IPS DF 4.7 (cell line): ENCODE results near the gene CCDC85B.

Experiments used
- DNase-seq: peaks from one replicate; pipeline ENCODE4 v3.0.0-alpha.2; 2013; ENCODE audit warnings: low spot score; ENCODE audit errors: extremely low read depth

The CCDC85B gene

DNA sequence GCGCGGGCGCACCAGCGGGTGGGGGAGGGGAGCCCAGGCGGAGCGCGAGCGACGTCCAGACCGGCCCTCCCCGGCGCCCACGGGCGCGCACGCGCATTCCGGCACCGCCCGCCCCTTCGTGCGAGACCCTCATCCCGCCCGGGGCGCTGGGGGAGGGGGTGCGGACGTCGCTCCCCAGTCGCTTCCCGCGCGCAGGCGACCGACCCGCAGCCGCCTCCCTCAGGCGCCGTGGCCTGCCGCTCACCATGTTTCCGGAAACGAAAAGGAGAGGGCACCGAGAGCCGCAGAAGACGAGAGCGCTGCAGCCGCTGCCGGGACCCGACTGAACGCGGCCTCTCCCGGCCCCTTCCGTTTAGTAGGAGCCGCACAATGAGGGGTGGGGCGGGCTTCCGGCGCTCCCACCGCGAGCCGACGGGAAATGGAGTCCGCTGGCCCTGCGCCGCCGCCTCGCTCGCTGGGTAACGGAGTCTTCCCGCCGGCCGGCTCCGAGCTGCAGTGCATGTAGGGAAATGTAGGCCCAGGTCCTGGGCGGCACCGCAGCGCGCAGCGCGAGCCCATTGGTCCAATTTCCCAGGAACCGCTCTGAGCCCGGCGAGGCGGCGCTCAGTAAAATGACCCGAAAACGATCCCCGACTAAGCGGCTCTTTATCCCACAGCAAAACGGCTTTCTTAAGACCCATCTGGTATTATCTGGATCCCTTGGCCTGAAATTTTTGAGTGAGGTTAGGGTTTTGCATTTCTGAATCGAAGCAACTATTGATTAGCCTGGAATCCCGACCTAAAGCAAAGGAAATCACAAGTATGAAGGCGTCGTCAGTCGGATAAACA lies 32.4 kb upstream of the CCDC85B start, which contains the start of gene CFL1:
TSS of gene CFL1 (minus strand) at position 328 of the 828 bp plus-strand sequence. CDS start at position 247, 81 bp downstream.
- no peak for DNase-seq

DNA sequence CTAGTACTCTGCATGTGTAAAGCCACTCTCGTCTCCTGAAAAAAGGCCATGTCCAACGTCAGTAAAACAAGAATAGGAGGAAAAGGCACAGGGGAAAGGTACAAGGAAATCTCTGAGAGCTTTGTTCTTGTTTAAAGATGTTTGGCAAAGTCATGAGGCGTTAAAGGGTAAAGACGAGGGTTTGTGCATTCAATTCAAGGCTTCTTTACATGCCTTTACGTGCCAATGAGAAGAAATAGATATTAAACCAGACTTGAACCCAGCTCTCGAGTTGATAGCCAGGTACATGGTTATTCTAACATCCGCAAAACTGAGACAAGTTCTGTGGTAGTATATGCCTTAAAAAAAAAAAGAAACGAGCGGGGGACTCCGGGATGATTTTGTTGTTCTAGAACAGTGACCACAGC lies 31.8 kb upstream of the CCDC85B start:
- DNase-seq = no peak

DNA sequence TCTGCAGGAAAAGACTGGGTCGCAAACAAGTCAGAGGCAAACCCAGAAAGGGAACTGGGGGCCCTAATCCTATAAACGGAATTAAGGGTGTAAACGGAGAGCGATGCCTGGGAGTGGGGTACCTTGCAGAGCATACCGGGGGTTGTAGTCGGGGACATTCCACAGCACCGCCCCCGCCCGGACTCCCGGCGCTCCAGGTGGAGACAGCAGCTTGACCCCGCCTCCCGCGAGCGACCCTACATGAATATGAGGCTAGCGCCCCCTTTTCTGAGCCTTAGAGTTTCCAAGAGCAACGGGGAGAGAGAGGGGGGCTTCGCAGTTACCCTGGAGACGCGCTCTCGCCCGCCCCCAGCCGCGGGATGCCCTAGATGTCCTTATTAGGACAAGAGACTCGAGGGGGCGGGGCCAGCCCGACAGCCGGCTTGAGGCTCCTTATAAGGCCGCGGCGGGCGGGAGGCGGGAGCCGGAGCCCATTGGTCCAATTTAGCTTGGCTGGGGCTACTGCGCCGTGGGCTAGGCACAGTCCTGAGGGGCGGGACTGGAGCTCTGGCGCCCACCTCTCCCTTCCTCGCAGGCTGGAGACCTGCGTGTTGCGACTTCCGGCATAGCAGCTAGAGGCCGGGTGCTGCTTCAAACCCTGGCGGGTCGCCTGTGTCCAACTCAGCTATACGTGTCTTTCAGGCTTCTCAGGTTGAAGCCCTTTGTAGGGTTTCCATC lies 31.2 kb upstream of the CCDC85B start:
- peak; percentile 93 for DNase-seq

DNA sequence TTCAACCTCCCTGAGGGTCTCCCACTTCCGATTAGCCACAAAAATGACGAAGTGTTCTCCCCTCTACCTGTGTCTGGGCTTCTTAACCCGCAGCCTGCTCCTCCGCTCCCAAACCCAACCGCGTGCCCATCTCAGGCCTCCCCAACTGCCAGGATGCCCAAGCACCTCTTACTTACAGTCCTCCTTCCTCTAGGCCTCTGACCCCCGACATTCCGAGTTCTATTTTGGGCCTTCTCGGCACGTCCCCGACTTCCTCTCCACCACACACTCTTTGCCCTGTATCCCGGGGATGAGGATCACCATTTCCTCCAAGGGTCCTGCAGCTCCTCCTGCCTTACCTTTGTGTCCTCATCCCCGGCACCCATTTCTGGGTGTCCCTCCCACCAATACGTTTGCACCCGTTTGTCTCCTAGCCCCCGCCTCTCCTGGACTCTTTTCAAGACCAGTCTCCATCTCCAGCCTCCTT lies 30.6 kb upstream of the CCDC85B start:
- DNase-seq = no peak

DNA sequence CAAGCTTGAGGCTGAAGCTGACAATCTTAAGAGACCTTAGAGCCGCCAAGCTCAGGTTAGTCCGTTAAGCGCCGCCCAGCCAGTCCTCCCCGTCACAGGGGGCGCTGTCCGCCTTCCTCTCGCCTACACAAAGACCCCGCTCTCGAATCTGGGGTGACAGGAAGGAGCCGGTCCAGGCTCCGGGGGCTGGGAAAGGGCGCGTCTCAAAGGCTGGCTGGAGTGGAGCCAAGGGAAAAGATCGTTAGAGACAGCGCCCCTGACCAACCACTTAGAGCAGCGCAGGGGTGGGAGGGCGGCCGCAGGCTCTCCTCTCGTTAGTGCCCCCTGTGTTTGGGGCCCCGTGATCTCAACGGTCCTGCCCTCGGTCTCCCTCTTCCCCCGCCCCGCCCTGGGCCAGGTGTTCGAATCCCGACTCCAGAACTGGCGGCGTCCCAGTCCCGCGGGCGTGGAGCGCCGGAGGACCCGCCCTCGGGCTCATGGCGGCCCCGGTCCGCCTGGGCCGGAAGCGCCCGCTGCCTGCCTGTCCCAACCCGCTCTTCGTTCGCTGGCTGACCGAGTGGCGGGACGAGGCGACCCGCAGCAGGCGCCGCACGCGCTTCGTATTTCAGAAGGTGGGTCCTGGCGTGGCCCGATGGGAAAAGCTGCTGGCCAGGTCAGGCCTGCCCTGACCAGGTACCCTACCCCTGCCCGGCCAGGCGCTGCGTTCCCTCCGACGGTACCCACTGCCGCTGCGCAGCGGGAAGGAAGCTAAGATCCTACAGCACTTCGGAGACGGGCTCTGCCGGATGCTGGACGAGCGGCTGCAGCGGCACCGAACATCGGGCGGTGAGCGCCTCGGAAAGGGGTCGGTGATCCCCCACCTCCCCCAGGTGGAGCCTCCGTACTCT lies 30.0 kb upstream of the CCDC85B start, which contains the start of gene MUS81:
TSS of gene MUS81 (plus strand) at position 156 of the 887 bp plus-strand sequence. CDS start at position 477, 321 bp downstream.
- no peak for DNase-seq

DNA sequence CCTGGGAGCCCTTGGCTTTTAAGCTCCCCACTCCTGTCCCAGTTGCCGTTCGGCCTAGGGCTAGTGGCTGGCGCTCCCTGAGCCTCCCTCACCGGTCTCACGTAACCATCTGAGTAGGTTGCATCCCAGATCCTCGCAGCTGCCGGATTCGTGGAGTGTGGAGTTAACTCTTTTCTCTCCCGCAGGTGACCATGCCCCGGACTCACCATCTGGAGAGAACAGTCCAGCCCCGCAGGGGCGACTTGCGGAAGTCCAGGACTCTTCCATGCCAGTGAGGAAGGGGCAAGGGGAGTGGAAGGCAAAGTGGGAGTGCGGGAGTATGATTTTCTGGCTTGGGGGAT lies 29.3 kb upstream of the CCDC85B start:
- DNase-seq = no peak

DNA sequence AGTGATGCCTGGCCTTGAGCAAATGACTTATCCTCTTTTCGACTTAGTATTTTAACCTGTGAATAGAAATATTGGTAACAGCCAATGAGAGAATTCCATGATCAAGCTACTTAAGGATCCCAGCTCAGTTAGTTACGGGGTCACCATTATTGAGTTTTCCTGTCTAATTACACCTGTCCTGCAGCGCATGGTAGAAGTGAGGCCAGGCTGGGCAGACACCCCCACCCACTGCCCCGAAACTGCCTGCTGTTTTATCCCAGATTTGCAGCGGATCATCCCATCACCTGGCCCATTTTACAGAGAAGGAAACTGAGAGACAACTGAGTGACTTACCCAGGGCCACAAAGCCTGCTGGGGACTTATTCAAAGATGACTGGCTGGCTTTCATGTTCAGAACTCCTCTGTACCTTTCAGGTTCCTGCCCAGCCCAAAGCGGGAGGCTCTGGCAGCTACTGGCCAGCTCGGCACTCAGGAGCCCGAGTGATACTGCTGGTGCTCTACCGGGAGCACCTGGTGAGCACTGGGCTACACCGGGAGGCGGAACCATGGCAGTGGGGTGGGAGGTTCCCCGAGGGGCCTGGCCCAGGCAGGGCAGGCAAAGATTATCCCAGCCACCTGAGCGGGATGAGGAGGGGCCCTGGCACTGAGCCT lies 28.8 kb upstream of the CCDC85B start:
- no peak for DNase-seq

DNA sequence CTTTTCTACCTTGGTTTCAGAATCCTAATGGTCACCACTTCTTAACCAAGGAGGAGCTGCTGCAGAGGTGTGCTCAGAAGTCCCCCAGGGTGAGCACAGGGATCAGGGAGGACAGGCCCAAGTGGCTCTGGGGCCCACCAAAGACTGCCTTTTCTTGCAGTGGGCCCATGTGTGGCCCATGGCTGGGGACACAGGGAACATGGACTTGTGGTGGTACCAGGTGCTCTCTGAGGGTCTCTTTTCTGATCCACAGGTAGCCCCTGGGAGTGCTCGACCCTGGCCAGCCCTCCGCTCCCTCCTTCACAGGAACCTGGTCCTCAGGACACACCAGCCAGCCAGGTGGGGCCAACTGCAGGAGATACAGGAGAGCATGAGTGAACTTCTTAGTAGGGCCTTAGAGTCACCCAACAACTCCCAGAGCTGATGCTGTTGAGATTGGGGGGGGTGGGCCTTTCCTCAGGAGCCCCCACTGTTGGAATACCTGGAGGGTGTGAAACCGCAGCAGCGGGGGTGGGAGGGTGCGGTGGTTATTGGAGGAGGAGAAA lies 28.2 kb upstream of the CCDC85B start:
- DNase-seq = no peak

DNA sequence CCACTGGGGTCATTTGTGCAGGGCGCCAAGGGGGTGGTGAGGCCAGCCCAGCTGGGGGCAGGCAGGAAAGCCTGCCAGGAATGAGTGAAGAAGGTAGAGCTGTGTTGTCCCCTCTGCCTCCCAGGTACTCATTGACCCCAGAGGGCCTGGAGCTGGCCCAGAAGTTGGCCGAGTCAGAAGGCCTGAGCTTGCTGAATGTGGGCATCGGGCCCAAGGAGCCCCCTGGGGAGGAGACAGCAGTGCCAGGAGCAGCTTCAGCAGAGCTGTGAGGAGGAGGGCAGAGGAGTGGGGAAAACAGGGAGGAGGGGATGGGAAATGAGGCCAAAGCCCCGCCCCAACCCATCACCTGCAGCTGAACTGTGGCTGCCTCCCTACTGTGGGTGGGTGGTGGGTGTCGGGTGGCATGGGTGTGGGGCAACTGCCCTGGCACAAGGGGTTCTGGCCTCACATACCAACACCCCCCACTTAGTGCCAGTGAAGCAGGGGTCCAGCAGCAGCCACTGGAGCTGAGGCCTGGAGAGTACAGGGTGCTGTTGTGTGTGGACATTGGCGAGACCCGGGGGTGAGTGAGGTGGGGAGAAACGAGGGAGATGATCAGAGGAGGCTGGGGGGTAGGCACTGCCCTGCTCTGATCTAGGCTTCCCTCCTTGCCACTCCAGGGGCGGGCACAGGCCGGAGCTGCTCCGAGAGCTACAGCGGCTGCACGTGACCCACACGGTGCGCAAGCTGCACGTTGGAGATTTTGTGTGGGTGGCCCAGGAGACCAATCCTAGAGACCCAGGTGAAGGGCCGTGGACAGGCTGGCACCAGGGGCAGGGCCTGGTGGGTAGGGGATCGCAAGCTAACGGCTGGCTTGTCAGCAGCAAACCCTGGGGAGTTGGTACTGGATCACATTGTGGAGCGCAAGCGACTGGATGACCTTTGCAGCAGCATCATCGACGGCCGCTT lies 27.3 kb upstream of the CCDC85B start:
- DNase-seq = no peak

DNA sequence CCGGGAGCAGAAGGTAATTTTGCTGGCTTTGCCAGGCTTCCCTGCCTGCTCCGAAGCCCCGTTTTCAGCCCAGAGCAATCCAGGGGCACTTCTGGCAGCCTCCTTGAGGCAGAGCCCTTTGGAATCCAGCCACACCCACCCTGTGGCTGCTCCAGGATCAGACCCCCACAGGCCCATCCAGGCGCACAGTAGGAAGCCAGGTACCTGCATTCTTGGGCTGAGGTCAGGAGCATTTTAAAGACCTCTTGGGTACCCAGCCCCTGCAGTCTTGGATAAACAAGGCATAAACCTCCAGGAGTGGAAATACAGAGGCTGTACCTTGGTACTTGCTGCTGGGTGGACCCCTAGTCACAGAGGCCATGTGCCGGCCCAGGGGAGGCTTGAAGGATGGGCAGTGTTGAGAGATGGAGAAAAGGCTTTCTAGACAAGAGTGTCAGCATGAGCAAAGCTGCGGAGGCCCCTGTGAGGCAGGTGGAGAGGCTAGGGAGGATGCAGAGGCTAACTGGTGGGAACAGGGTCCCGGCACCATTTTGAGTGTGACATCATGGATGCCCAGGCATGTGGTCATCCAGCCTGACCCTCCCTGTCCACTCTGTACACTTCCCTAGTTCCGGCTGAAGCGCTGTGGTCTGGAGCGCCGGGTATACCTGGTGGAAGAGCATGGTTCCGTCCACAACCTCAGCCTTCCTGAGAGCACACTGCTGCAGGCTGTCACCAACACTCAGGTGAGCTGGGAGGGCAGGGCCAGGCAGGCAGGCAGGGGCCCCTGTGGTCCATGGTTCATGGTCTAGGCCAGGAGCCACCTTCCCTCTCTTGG lies 26.4 kb upstream of the CCDC85B start:
- no peak for DNase-seq

DNA sequence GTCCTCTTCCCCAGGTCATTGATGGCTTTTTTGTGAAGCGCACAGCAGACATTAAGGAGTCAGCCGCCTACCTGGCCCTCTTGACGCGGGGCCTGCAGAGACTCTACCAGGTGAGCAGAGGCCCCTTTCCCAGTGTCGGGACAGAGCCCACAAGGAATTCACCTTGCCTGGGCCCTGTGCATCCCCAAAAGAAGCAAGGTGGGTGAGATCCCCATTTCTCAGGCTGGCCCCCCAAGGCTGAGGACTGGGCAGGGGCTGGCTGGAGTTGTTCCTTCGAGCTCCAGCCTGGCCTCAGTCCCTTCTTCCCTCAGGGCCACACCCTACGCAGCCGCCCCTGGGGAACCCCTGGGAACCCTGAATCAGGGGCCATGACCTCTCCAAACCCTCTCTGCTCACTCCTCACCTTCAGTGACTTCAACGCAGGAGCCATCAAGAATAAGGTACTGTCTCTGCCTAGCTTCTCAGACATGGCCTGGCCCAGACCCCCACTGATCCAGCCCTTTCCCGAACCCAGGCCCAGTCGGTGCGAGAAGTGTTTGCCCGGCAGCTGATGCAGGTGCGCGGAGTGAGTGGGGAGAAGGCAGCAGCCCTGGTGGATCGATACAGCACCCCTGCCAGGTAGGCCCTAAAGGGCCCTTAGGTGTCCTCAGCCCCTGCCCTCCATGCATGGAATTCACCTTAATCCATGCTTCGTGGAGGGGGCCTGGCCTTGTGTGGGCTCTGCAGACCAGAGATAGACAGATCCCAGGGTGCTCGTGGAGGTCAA lies 25.6 kb upstream of the CCDC85B start:
- DNase-seq = no peak

DNA sequence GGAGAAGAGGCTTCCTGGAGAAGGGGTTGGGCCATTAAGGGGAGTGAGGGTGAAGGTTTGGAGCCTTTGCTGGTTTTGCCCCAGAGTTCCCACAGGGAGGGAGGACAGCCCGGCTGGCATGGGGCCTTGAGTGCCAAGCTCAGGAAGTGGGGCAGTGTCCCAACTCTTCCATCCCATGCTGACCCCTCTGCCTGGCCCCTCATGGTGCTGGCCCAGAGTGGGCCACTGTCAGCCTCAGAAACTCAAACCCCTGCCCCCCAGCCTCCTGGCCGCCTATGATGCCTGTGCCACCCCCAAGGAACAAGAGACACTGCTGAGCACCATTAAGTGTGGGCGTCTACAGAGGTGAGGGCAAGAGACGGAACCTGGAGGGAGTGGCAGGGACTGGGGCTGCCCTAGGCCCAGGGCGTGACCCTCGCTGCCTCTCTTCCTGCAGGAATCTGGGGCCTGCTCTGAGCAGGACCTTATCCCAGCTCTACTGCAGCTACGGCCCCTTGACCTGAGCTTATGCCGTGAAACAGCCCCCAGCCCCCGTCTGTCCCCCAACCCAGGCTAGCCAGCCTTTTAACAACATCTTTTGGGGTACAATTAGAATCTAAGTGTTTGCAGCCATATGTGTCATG lies 24.8 kb upstream of the CCDC85B start:
- DNase-seq = no peak

DNA sequence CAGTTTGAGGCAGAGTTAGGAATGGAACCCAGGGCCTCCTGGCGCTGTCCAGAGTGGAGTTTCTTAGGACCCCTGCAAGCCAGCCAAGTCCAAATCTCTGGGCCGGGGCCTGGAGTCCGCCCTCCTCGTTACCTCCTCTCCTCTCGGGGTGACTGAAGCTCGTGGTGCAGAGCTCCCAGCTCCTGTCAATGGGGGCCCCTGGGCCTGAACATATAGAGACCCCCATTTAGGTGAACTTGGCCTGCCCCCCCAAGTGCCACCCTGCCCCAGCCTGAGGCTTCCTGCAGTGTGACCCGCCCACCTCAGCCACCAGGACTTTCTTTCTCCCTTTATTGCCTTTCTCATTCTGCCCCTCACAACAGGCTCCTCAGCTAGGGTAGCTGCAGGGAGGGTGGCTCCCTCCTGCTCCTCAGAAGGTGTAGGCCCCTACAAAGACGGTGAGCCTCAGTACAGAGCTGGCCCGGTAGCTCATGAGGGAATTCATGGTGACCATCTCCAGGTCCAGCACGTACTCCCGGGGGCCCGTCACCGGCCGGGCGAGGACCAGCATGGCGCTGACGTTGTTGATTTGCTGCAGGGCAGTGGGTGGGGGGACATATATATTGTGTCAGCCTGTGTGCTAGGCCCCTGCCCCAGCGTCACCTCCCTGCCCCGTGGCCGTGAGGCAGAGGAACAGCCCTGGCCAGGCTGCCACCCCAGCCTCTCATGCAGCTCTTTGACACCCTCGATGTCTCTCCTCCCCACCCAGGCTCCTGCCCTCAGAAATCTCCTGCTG lies 23.8 kb upstream of the CCDC85B start:
- DNase-seq = no peak

DNA sequence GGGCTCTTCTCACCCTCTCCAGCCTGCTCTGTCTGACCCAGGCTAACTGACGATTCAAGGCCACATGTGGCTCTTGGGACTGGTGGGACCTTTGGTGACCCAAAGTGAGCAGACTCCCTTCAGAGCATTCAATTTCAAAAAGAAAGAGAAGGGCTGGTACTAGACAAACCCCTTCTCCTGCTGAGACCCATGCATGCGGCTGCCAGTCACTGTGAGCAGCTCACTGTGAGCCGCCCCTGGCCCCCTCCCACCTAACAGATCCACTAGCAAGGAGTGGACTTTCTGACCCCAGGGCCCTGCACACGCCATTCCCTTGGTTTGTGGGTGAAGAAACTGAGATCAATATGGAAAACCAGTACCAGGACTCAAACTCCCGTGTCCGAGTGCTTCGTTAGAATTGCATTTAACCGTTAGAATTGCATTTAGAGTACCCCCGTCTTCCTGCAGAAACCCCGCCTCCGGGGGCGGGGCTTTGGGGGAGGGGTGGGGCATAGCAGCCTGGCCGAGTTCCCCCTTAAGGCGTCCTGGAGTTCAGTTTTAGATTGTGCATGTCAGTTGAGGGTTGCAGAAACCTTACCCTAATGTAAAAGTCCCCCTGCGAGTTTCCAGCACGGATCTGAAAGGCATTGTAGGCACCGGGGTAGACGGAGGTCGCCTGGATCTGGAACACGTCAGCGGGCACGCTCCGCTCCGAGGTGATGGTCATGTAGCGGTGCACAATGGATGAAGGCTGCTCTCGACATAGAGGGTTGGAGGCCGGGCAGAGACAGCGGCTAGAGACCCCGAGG lies 23.0 kb upstream of the CCDC85B start:
- DNase-seq = no peak

DNA sequence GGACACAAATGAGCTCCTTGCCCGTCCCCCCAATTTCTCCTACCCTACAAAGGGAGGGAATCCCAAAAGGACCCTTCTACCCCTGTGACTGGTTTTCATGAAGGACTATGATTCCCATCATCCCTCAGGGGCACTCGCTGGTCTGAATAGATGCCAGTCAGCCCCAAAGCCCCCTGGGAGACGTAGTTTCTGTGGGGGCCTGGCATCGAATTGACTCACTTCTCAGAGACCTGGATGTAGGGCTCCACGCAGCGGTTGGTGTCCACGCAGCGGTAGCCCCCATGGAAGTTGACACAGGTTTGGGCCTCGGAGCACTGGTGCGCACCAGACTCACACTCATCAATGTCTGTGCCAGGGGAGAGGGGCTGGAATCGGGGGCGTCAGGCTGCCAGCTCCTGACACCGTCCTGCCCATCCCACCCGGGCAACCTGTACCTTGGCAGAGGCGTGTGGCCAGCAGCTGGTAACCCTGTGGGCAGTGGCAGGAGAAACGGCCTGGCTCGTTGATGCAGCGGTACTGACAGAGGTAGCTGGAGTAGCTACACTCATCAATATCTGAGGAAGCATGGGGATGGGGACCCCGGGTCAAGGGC lies 22.3 kb upstream of the CCDC85B start:
- no peak for DNase-seq

DNA sequence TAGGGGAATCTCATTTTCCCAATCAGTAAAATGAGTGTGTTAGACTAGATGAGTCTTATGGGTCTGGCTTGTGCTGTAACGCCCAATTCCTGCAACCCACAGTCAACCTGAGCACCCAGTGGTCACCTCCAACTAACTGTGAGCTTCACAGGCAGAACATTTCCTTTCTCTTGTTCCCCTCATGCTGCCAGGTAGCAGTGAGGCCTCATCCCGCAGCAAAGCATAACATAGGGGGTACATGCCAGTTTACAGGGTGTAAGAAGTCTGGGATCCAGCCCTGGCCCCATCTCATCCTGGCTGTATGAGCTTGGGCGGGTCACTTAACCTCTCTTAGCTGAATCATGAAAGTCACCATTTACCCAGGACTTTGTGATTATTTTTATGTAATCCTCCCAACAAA lies 21.6 kb upstream of the CCDC85B start:
- DNase-seq = no peak
